Panc1 (cell line): Measurements from ENCODE around the gene RIPOR2. TPM values are rescaled to one million over a fixed set of nuclear protein-coding genes. Genes with fewer than 3 reads are reported as not detected.

Experiments used
- ATAC-seq: fragments of 200-7000 bp; cut with Tn5 transposase; 2 replicates; pipeline ENCODE4 v1.9.1; 2020; ENCODE audit warnings: mild to moderate bottlenecking, moderate library complexity
- BruUV-seq: library from RNA; stranded (reverse); fragments of 400-500 nt; replicated peaks from 2 replicates; lab custom pipeline; 2021; lab: Mats Ljungman, UMichigan
- CTCF ChIA-PET: fragments of 300-600 bp; sonication (Branson Sonifier 250); formaldehyde crosslinking; loops from one replicate; lab custom pipeline; 2022; ENCODE audit warnings: antibody characterized with exemption; lab: Charles Lee
- POLR2A ChIA-PET: fragments of 300-600 bp; sonication (Branson Sonifier 250); formaldehyde crosslinking; loops from one replicate; lab custom pipeline; 2022; ENCODE audit warnings: antibody characterized with exemption; lab: Charles Lee
- DNase-seq: peaks from one replicate; pipeline ENCODE4 v3.0.0-alpha.2; 2010; ENCODE audit warnings: low read depth, low spot score
- H3K27ac ChIP-seq: 2 replicates; pipeline ENCODE4 v1.5.1; 2011; ENCODE audit warnings: mild to moderate bottlenecking, low read length, inconsistent platforms
- H3K27me3 ChIP-seq: fragments of 200-500 bp; sonication (Bioruptor generic); 2 replicates; pipeline ENCODE4 v1.6.0; 2014; ENCODE audit warnings: low read length, inconsistent platforms; ENCODE audit not compliant: control insufficient read depth, insufficient read depth
- H3K36me3 ChIP-seq: fragments of 200-500 bp; sonication (Bioruptor generic); 2 replicates; pipeline ENCODE4 v1.5.1; 2014; ENCODE audit warnings: inconsistent platforms, mild to moderate bottlenecking, low read length, moderate library complexity; ENCODE audit not compliant: control insufficient read depth, insufficient read depth
- H3K4me1 ChIP-seq: 2 replicates; pipeline ENCODE4 v1.5.1; 2011; ENCODE audit warnings: inconsistent platforms, mild to moderate bottlenecking, low read length, moderate library complexity; ENCODE audit not compliant: control insufficient read depth, insufficient read depth
- H3K4me3 ChIP-seq, 2 experiments: 2 replicates each; pipeline ENCODE4 v1.5.1; 2011 to 2012; ENCODE audit warnings: low read depth in 2 of 2, low read length in 2 of 2, mild to moderate bottlenecking in 2 of 2, inconsistent platforms in 1 of 2, moderate library complexity in 1 of 2
- H3K9me3 ChIP-seq: fragments of 200-500 bp; sonication (Bioruptor generic); 2 replicates; pipeline ENCODE4 v1.5.1; 2014; ENCODE audit warnings: low read depth, mild to moderate bottlenecking, inconsistent platforms, low read length, moderate library complexity; ENCODE audit not compliant: control insufficient read depth, insufficient read depth
- CTCF ChIP-seq: fragments of 450-650 bp; IDR thresholded peaks from 2 replicates; pipeline ENCODE4 v1.5.1; 2017; ENCODE audit warnings: mild to moderate bottlenecking
- POLR2AphosphoS5 ChIP-seq: IDR thresholded peaks from 2 replicates; pipeline ENCODE4 v1.6.1; 2012; ENCODE audit warnings: mild to moderate bottlenecking, low read depth, low read length, moderate library complexity
- REST ChIP-seq, 2 experiments: IDR thresholded peaks; 2 replicates each; pipeline ENCODE4 v1.6.1; 2011 to 2012; ENCODE audit warnings: low read depth in 2 of 2, control low read depth in 1 of 2, low read length in 1 of 2, mild to moderate bottlenecking in 1 of 2, moderate library complexity in 1 of 2; ENCODE audit not compliant: insufficient read depth in 1 of 2
- SIN3A ChIP-seq: IDR thresholded peaks from 2 replicates; pipeline ENCODE4 v1.6.1; 2012; ENCODE audit warnings: low read depth, mild to moderate bottlenecking, low read length, moderate library complexity, borderline replicate concordance; ENCODE audit not compliant: insufficient read depth
- TCF7L2 ChIP-seq: IDR thresholded peaks from 2 replicates; pipeline ENCODE4 v1.6.1; 2011; ENCODE audit warnings: mild to moderate bottlenecking, low read depth, low read length, inconsistent platforms
- in situ Hi-C: cut with HindIII; loops from 2 replicates; pipeline ENCODE4 v1.10.0; 2016; ENCODE audit warnings: low sequenced_read_pairs, low pct_unique_long_range_greater_than_20kb
- intact Hi-C: fragments of 100-400 bp; cut with micrococcal nuclease; formaldehyde crosslinking; loops from one replicate; pipeline ENCODE4 v1.10.0; 2022; ENCODE audit not compliant: unreplicated experiment
- total RNA-seq: library from RNA; stranded (reverse); gene quantifications from one replicate; pipeline ENCODE4 v1.2.1, GENCODE V29; 2021; ENCODE audit not compliant: unreplicated experiment

Gene RIPOR2
- total RNA-seq, 1 experiment from 2014 or later: 0.54 TPM

- no peaks in the 10 kb centered on the region for H3K27me3 ChIP-seq
- H3K4me3 ChIP-seq: no peak overlapping the region
- DNase-seq: no peak
- no TSS peak for BruUV-seq
- in situ Hi-C loops: no loop called here
- no peaks in the 10 kb centered on the region for H3K9me3 ChIP-seq
- ChIA-PET POLR2A (interaction anchor here (0.5 kb wide), 1 partner anchor 11 kb away, joined by 6 read pairs; no protein-coding TSS in a partner anchor), CTCF (no interaction called here)
- H3K27ac ChIP-seq: no peak overlapping the region
- intact Hi-C loops: no loop called here
- H3K36me3 ChIP-seq: no peaks in the 10 kb centered on the region
- H3K4me1 ChIP-seq: no peaks in the 10 kb centered on the region
- ATAC-seq: no peak
- TF ChIP-seq TCF7L2 (no peak), POLR2AphosphoS5 (no peak), SIN3A (no peak), CTCF (no peak), REST (IDR thresholded peaks at IDR 0.05; ENCODE audit: insufficient read depth in 1 of 2, low read depth in 2 of 2, low read length in 1 of 2) (no peak)
Observed at GRCh38 chr6:24821860-24822444, 113.8 kb downstream of the RIPOR2 start.

GRCh38 chr6:24818346-24818745 lies 117.4 kb downstream of the RIPOR2 start:
- TF ChIP-seq TCF7L2 (no peak), POLR2AphosphoS5 (no peak), SIN3A (no peak), REST (IDR thresholded peaks at IDR 0.05; ENCODE audit: insufficient read depth in 1 of 2, low read depth in 2 of 2, low read length in 1 of 2) (no peak), CTCF (no peak)
- H3K27ac ChIP-seq: no peak overlapping the region
- no peak overlapping the region for H3K4me3 ChIP-seq
- H3K27me3 ChIP-seq: no peaks in the 10 kb centered on the region
- DNase-seq (no peak), ATAC-seq (no peak)
- no peaks in the 10 kb centered on the region for H3K36me3 ChIP-seq
- H3K4me1 ChIP-seq: no peaks in the 10 kb centered on the region
- POLR2A ChIA-PET: interaction anchor here (0.7 kb wide), 1 partner anchor 682 kb away, joined by 12 read pairs; no protein-coding TSS in a partner anchor
- intact Hi-C loops: no loop called here
- CTCF ChIA-PET: no interaction called here
- H3K9me3 ChIP-seq: no peaks in the 10 kb centered on the region
- in situ Hi-C loops: no loop called here
- no TSS peak for BruUV-seq
